ENCODE measurements around the gene MKRN2. TPM values are rescaled to one million over a fixed set of nuclear protein-coding genes. Genes with fewer than 3 reads are reported as not detected.

MKRN2 gene
- total RNA-seq, 1 donor from 2014 or later, result 25.8 TPM

DNA sequence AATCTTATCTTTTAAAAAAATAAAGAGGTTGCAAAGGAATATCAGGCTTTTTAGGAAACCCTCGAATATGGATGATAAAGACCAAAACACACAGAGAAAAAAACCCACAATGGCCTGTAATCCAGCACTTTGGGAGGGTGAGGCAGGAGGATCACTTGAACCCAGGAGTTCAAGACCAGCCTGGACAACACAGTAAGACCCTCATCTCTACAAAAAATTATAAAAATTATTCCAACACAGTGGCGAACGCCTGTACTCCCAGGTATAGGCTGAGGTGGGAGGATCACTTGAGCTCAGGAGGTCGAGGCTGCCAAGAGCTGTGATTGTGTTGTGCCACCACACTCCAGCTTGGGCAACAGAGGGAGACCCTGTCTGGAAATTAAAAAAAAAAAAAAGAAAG lies 76.2 kb downstream of the MKRN2 start:
- Mint-ChIP-seq H3K27me3 (ENCODE audit: unreplicated experiment) (no peaks in the 10 kb centered on the region), H3K4me3 (ENCODE audit: unreplicated experiment) (no peak overlapping the region), H3K9me3 (ENCODE audit: unreplicated experiment) (peaks cover 3% of the 10 kb centered on the region), H3K27ac (ENCODE audit: unreplicated experiment) (no peak overlapping the region), H3K4me1 (ENCODE audit: low read depth, unreplicated experiment) (peaks cover 13% of the 10 kb centered on the region), H3K36me3 (ENCODE audit: unreplicated experiment) (no peaks in the 10 kb centered on the region)
- DNase-seq, result no peak
- TF ChIP-seq, protein P1, sequence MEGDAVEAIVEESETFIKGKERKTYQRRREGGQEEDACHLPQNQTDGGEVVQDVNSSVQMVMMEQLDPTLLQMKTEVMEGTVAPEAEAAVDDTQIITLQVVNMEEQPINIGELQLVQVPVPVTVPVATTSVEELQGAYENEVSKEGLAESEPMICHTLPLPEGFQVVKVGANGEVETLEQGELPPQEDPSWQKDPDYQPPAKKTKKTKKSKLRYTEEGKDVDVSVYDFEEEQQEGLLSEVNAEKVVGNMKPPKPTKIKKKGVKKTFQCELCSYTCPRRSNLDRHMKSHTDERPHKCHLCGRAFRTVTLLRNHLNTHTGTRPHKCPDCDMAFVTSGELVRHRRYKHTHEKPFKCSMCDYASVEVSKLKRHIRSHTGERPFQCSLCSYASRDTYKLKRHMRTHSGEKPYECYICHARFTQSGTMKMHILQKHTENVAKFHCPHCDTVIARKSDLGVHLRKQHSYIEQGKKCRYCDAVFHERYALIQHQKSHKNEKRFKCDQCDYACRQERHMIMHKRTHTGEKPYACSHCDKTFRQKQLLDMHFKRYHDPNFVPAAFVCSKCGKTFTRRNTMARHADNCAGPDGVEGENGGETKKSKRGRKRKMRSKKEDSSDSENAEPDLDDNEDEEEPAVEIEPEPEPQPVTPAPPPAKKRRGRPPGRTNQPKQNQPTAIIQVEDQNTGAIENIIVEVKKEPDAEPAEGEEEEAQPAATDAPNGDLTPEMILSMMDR (IDR thresholded peaks at IDR 0.05; ENCODE audit: partially characterized antibody, unreplicated experiment), result no peak

Other genes starting within 250 kb of the MKRN2 start
- 18.6 TPM for gene TSEN2, start 72.6 kb upstream of the MKRN2 start, total RNA-seq (ENCODE audit: unreplicated experiment)
- gene MKRN2OS, start 11.6 kb upstream of the MKRN2 start, total RNA-seq (ENCODE audit: unreplicated experiment), result not detected
- 185 TPM for gene RAF1, start 107.0 kb downstream of the MKRN2 start, total RNA-seq (ENCODE audit: unreplicated experiment)
- gene TMEM40, start 202.2 kb downstream of the MKRN2 start, total RNA-seq (ENCODE audit: unreplicated experiment), result not detected
- gene CAND2, start 239.6 kb downstream of the MKRN2 start, total RNA-seq (ENCODE audit: unreplicated experiment), result 8.8 TPM